Posterior vena cava (tissue), 2 donors: ENCODE results near the gene IFIT5. TPM values are rescaled to one million over a fixed set of nuclear protein-coding genes. Genes with fewer than 3 reads are reported as not detected.

Experiments
- DNase-seq: peaks from one replicate; pipeline ENCODE4 v3.0.0-alpha.2; 2020; ENCODE audit warnings: low spot score
- intact Hi-C, 2 donors: fragments of 100-400 bp; cut with DNase I; formaldehyde crosslinking; loops; one replicate each; pipeline versions ENCODE4 v1.14.1 to v1.14.2; 2022 to 2023
- total RNA-seq, 2 donors: library from RNA; stranded (reverse); fragmentation: NEBNext Ultra II Directional; extraction: Animal tissue kit (Norgen Biotek cat#: 25700); gene quantifications; one replicate each; pipeline ENCODE4 v1.2.1, GENCODE V29; 2021
- donor health status: DM: yes; HTN: yes; CAD: no.
- donor health status: DM: yes; HTN: yes; CAD: no.

The IFIT5 gene
- total RNA-seq, 2 donors from 2014 or later = 22.4 to 23.2 TPM

GRCh38 chr10:89469517-89469916 is 55.1 kb downstream of the IFIT5 start:
- DNase-seq = no peak
- intact Hi-C loops = no loop called here

Other genes starting within 250 kb of the IFIT5 start
- 1 to 10 TPM in 1 of 2 donors, under 1 TPM in 1; 0.93 to 2.3 TPM for gene CH25H, start 207.3 kb upstream of the IFIT5 start, total RNA-seq
- 10 to 100 TPM; 52.4 to 71.1 TPM for gene LIPA, start 162.8 kb upstream of the IFIT5 start, total RNA-seq
- gene IFIT2, start 112.5 kb upstream of the IFIT5 start, total RNA-seq = 1 to 10 TPM; 3.6 to 6.1 TPM
- gene IFIT3, start 86.6 kb upstream of the IFIT5 start, total RNA-seq = 10 to 100 TPM; 10.5 to 17.0 TPM
- gene IFIT1B, start 36.5 kb upstream of the IFIT5 start, total RNA-seq = 1 to 10 TPM in 1 of 2 donors, under 1 TPM in 1; 0.14 to 1.1 TPM
- 10 to 100 TPM in 1 of 2 donors, 1 to 10 TPM in 1; 9.8 to 13.8 TPM for gene IFIT1, start 21.9 kb upstream of the IFIT5 start, total RNA-seq
- gene SLC16A12, start 121.0 kb downstream of the IFIT5 start, total RNA-seq = under 1 TPM; 0.51 to 0.57 TPM
- gene PANK1, start 230.7 kb downstream of the IFIT5 start, total RNA-seq = 1 to 10 TPM; 1.5 to 2.5 TPM